Liver (tissue), 9 donors: ENCODE results near the gene SMYD2. TPM values are rescaled to one million over a fixed set of nuclear protein-coding genes. Genes with fewer than 3 reads are reported as not detected.

ENCODE experiments used
- DNase-seq: peaks from one replicate; pipeline ENCODE4 v3.0.0-alpha.2; 2017; ENCODE audit warnings: low spot score
- H3K27ac ChIP-seq, 2 donors: one replicate each; pipeline ENCODE4 v1.7.0; 2013; ENCODE audit warnings: inconsistent platforms in 2 of 2, low read length in 2 of 2, control low read depth in 1 of 2, low read depth in 1 of 2, mild to moderate bottlenecking in 1 of 2
- H3K27me3 ChIP-seq, 4 donors: one replicate each; pipeline versions ENCODE4 v1.6.1 to v1.7.0; 2013; ENCODE audit warnings: low read length in 3 of 4, inconsistent platforms in 1 of 4, mild to moderate bottlenecking in 1 of 4, moderate library complexity in 1 of 4; ENCODE audit not compliant: control insufficient read depth in 4 of 4, insufficient read depth in 4 of 4
- H3K36me3 ChIP-seq, 4 donors: one replicate each; pipeline versions ENCODE4 v1.6.1 to v1.7.0; 2013; ENCODE audit warnings: low read length in 3 of 4, mild to moderate bottlenecking in 3 of 4, low read depth in 1 of 4, moderate library complexity in 1 of 4; ENCODE audit not compliant: control insufficient read depth in 4 of 4, insufficient read depth in 3 of 4
- H3K4me1 ChIP-seq, 4 donors: one replicate each; pipeline versions ENCODE4 v1.6.1 to v1.7.0; 2013; ENCODE audit warnings: low read length in 3 of 4, mild to moderate bottlenecking in 3 of 4, moderate library complexity in 1 of 4; ENCODE audit not compliant: control insufficient read depth in 4 of 4, insufficient read depth in 4 of 4
- H3K4me3 ChIP-seq, 3 donors: one replicate each; pipeline versions ENCODE4 v1.6.1 to v1.7.0; 2013; ENCODE audit warnings: low read length in 3 of 3, control low read depth in 1 of 3, low read depth in 1 of 3, mild to moderate bottlenecking in 1 of 3
- H3K9ac ChIP-seq, 2 donors: one replicate each; pipeline ENCODE4 v1.7.0; 2013; ENCODE audit warnings: low read length in 2 of 2, mild to moderate bottlenecking in 2 of 2, moderate library complexity in 2 of 2, control low read depth in 1 of 2, low read depth in 1 of 2
- H3K9me3 ChIP-seq, 4 donors: one replicate each; pipeline versions ENCODE4 v1.6.1 to v1.7.0; 2013; ENCODE audit warnings: low read length in 3 of 4; ENCODE audit not compliant: control insufficient read depth in 4 of 4
- CTCF ChIP-seq: fragments of 150-350 bp; IDR thresholded peaks from 2 replicates; pipeline ENCODE4 v1.5.1; 2017; ENCODE audit warnings: improper control_type of control experiment, low read depth, low read length; ENCODE audit not compliant: missing input control
- EGR1 ChIP-seq, 2 donors: IDR thresholded peaks; 2 replicates each; pipeline ENCODE4 v1.6.1; 2016 to 2018; ENCODE audit warnings: antibody characterized with exemption in 2 of 2, low read depth in 2 of 2
- FOXA1 ChIP-seq: IDR thresholded peaks from 2 replicates; pipeline ENCODE4 v1.6.1; 2016; ENCODE audit warnings: antibody characterized with exemption
- FOXA2 ChIP-seq: IDR thresholded peaks from 2 replicates; pipeline ENCODE4 v1.6.1; 2016; ENCODE audit warnings: antibody characterized with exemption
- GABPA ChIP-seq, 2 donors: IDR thresholded peaks in 1 of 2; conservative IDR thresholded peaks in 1 of 2; 2 replicates each; pipeline ENCODE4 v1.6.1; 2016; ENCODE audit warnings: antibody characterized with exemption in 2 of 2, mild to moderate bottlenecking in 1 of 2, moderate library complexity in 1 of 2
- HNF4A ChIP-seq, 2 donors: conservative IDR thresholded peaks; 2 replicates each; pipeline ENCODE4 v1.6.1; 2016; ENCODE audit warnings: antibody characterized with exemption in 2 of 2, mild to moderate bottlenecking in 2 of 2
- HNF4G ChIP-seq: IDR thresholded peaks from 2 replicates; pipeline ENCODE4 v1.6.1; 2016; ENCODE audit warnings: antibody characterized with exemption
- RAD21 ChIP-seq, 2 donors: IDR thresholded peaks; 2 replicates each; pipeline ENCODE4 v1.6.1; 2016; ENCODE audit warnings: antibody characterized with exemption in 2 of 2, mild to moderate bottlenecking in 2 of 2
- RXRA ChIP-seq, 2 donors: IDR thresholded peaks; 2 replicates each; pipeline ENCODE4 v1.6.1; 2017 to 2018; ENCODE audit warnings: antibody characterized with exemption in 2 of 2, mild to moderate bottlenecking in 1 of 2
- SP1 ChIP-seq: IDR thresholded peaks from 2 replicates; pipeline ENCODE4 v1.6.1; 2018; ENCODE audit warnings: antibody characterized with exemption, mild to moderate bottlenecking
- TAF1 ChIP-seq: conservative IDR thresholded peaks from 2 replicates; pipeline ENCODE4 v1.6.1; 2016; ENCODE audit warnings: antibody characterized with exemption, mild to moderate bottlenecking
- YY1 ChIP-seq: IDR thresholded peaks from 2 replicates; pipeline ENCODE4 v1.6.1; 2016; ENCODE audit warnings: antibody characterized with exemption, mild to moderate bottlenecking
- WGBS: extraction: QIAGEN DNeasy Blood & Tissue Kit; methylation state at CpG from one replicate; pipeline ENCODE4 v1.1.7; 2013; 5-methylcytosine and 5-hydroxymethylcytosine counted together
- polyA plus RNA-seq, 2 donors: library from polyadenylated mRNA; stranded (reverse) in 1 of 2; unstranded in 1 of 2; fragments of 200-250 nt in 1 of 2; fragments of >200 nt in 1 of 2; fragmentation: Nextera tagmentation in 1 of 2; extraction: Ambion mirVana in 1 of 2; gene quantifications; one replicate each; pipeline versions ENCODE4 v1.2.1 to v1.2.3, GENCODE V29; 2013 to 2015
- total RNA-seq, 2 donors: library from RNA; depleted of rRNA; stranded (reverse); fragments of >200 nt; gene quantifications; one replicate each; pipeline ENCODE4 v1.2.3, GENCODE V29; 2014
- TF ChIP-seq, protein P1 (sequence below): IDR thresholded peaks from 2 replicates; pipeline ENCODE4 v1.6.1; 2016; ENCODE audit warnings: antibody characterized with exemption
- TF ChIP-seq, protein P2 (sequence below): IDR thresholded peaks from 2 replicates; pipeline ENCODE4 v1.6.1; 2016; ENCODE audit warnings: antibody characterized with exemption, mild to moderate bottlenecking
- TF ChIP-seq, protein P3 (sequence below): IDR thresholded peaks from 2 replicates; pipeline ENCODE4 v1.6.1; 2016; ENCODE audit warnings: antibody characterized with exemption
- TF ChIP-seq, protein P4 (sequence below): IDR thresholded peaks from 2 replicates; pipeline ENCODE4 v1.6.1; 2016; ENCODE audit warnings: antibody characterized with exemption
- donor health status: healthy.
- donor health status: healthy.
- donor health status: healthy.
- donor health status: healthy.
- donor health status: healthy.

Gene SMYD2
- total and polyA plus RNA-seq, 4 donors: 11.9 to 20.2 (median 17.2) TPM

- Histone ChIP-seq H3K9ac (no peak overlapping the region), H3K36me3 (no peaks in the 10 kb centered on the region), H3K4me3 (no peak overlapping the region), H3K27ac (no peak overlapping the region), H3K9me3 (no peaks in the 10 kb centered on the region), H3K4me1 (no peaks in the 10 kb centered on the region), H3K27me3 (no peaks in the 10 kb centered on the region)
- TF ChIP-seq GABPA (IDR thresholded peaks at IDR 0.05 in 1 of 2, conservative IDR thresholded peaks at IDR 0.05 in 1 of 2): no peak
- no peak for TF ChIP-seq RAD21 (IDR thresholded peaks at IDR 0.05)
- no peak for TF ChIP-seq HNF4G
- TF ChIP-seq SP1: no peak
- TF ChIP-seq EGR1 (IDR thresholded peaks at IDR 0.05; ENCODE audit: low read depth in 2 of 2): no peak
- TF ChIP-seq, protein P1, sequence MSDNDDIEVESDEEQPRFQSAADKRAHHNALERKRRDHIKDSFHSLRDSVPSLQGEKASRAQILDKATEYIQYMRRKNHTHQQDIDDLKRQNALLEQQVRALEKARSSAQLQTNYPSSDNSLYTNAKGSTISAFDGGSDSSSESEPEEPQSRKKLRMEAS: no peak
- TF ChIP-seq HNF4A (conservative IDR thresholded peaks at IDR 0.05): no peak
- TF ChIP-seq, protein P2, sequence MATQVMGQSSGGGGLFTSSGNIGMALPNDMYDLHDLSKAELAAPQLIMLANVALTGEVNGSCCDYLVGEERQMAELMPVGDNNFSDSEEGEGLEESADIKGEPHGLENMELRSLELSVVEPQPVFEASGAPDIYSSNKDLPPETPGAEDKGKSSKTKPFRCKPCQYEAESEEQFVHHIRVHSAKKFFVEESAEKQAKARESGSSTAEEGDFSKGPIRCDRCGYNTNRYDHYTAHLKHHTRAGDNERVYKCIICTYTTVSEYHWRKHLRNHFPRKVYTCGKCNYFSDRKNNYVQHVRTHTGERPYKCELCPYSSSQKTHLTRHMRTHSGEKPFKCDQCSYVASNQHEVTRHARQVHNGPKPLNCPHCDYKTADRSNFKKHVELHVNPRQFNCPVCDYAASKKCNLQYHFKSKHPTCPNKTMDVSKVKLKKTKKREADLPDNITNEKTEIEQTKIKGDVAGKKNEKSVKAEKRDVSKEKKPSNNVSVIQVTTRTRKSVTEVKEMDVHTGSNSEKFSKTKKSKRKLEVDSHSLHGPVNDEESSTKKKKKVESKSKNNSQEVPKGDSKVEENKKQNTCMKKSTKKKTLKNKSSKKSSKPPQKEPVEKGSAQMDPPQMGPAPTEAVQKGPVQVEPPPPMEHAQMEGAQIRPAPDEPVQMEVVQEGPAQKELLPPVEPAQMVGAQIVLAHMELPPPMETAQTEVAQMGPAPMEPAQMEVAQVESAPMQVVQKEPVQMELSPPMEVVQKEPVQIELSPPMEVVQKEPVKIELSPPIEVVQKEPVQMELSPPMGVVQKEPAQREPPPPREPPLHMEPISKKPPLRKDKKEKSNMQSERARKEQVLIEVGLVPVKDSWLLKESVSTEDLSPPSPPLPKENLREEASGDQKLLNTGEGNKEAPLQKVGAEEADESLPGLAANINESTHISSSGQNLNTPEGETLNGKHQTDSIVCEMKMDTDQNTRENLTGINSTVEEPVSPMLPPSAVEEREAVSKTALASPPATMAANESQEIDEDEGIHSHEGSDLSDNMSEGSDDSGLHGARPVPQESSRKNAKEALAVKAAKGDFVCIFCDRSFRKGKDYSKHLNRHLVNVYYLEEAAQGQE: no peak
- TF ChIP-seq TAF1: no peak
- no peak for TF ChIP-seq CTCF
- no peak for TF ChIP-seq FOXA2
- TF ChIP-seq, protein P3, sequence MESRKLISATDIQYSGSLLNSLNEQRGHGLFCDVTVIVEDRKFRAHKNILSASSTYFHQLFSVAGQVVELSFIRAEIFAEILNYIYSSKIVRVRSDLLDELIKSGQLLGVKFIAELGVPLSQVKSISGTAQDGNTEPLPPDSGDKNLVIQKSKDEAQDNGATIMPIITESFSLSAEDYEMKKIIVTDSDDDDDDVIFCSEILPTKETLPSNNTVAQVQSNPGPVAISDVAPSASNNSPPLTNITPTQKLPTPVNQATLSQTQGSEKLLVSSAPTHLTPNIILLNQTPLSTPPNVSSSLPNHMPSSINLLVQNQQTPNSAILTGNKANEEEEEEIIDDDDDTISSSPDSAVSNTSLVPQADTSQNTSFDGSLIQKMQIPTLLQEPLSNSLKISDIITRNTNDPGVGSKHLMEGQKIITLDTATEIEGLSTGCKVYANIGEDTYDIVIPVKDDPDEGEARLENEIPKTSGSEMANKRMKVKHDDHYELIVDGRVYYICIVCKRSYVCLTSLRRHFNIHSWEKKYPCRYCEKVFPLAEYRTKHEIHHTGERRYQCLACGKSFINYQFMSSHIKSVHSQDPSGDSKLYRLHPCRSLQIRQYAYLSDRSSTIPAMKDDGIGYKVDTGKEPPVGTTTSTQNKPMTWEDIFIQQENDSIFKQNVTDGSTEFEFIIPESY: no peak
- no peak for TF ChIP-seq FOXA1
- TF ChIP-seq RXRA (IDR thresholded peaks at IDR 0.05): no peak
- TF ChIP-seq YY1: no peak
- no peak for DNase-seq
- WGBS: 94% methylated on average over 12 of the region's 12 CpGs
These were observed 83.4 kb downstream of the SMYD2 start for GRCh38 chr1:214364386-214364785.

DNA sequence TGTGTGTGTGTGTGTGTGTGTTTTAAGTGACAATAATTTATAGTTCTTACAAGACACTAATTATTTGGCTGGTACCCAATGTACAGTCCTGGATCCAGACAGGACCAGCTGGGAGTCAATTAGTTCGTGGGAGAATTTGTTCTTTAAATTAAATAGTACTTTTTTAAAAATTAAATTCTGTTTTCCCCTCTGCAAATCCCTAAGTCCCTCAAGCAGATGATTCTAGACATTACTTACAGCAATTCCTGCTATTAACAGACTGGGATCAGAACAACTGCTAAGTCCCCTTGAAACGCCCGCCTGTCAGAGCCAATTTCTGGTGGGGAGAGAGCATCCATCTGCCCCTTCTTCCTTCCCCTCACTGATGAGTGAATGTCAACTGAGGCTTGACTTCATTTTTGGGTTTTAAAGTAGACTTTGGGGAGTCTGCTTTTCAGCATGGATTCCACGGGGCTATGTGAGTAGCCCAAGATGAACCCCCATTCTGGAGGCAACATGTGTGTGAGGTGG lies 83.9 kb downstream of the SMYD2 start:
- H3K4me1 ChIP-seq: no peaks in the 10 kb centered on the region
- H3K36me3 ChIP-seq: no peaks in the 10 kb centered on the region
- H3K9ac ChIP-seq: no peak overlapping the region
- DNase-seq: no peak
- 92% methylated on average over 4 of the region's 4 CpGs for WGBS
- no peak overlapping the region for H3K27ac ChIP-seq
- no peaks in the 10 kb centered on the region for H3K9me3 ChIP-seq
- no peaks in the 10 kb centered on the region for H3K27me3 ChIP-seq
- H3K4me3 ChIP-seq: no peak overlapping the region
- TF ChIP-seq HNF4G (no peak), FOXA1 (no peak), HNF4A (conservative IDR thresholded peaks at IDR 0.05) (no peak)
- TF ChIP-seq, protein P2: no peak
- TF ChIP-seq, protein P3: no peak
- TF ChIP-seq, protein P4, sequence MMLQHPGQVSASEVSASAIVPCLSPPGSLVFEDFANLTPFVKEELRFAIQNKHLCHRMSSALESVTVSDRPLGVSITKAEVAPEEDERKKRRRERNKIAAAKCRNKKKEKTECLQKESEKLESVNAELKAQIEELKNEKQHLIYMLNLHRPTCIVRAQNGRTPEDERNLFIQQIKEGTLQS: no peak
